ENCODE measurements around the gene NDUFC1. TPM values are rescaled to one million over a fixed set of nuclear protein-coding genes. Genes with fewer than 3 reads are reported as not detected.

The NDUFC1 gene
- total RNA-seq, 1 experiment from 2014 or later: 56.5 TPM

DNA sequence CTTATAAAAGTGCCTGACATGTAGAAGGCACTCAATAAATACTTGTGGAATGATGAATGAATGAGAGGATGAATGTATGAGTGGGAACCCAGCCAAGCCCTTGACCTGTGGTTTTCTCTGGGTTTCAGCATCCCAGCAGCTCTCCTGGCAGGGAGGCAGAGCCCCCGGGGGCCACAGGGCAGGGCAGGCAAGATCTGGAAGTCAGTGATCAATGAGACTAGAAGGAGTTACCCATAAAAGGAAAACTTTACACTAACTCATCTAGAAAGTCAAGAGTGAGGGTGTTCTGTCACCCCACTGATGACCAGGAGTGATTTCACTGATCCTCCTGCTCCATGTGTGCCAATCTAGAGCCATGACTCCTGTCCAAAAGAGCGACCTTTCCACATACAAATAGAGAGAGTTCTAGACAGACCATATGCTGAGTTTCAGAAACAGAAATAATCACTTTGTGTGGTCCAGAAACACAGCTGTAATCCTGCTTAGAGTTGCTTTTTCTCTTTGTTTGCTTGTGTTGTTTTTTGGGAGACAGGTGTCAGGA lies 59.7 kb downstream of the NDUFC1 start:
- H3K36me3 ChIP-seq (ENCODE audit: control insufficient read depth, insufficient read depth, low read length): no peaks in the 10 kb centered on the region
- in situ Hi-C loops (cut with HindIII; ENCODE audit: low pct_unique_long_range_greater_than_20kb, low sequenced_read_pairs) (no loop called here), intact Hi-C loops (cut with micrococcal nuclease; ENCODE audit: unreplicated experiment) (no loop called here)
- POLR2A ChIA-PET: no interaction called here
- no peak for ATAC-seq
- no peaks in the 10 kb centered on the region for H3K27me3 ChIP-seq (ENCODE audit: control insufficient read depth, insufficient read depth, low read length)
- DNase-seq (ENCODE audit: low read depth, low spot score): no peak
- peaks cover 3% of the 10 kb centered on the region; the same call in 1 of the 2 replicates for H3K9me3 ChIP-seq (ENCODE audit: control insufficient read depth, insufficient read depth, low read depth, low read length)
- no peak overlapping the region for H3K27ac ChIP-seq (ENCODE audit: low read length)
- H3K4me1 ChIP-seq (ENCODE audit: control insufficient read depth, insufficient read depth, low read length): no peaks in the 10 kb centered on the region
- TF ChIP-seq TCF7L2 (IDR thresholded peaks at IDR 0.05; ENCODE audit: low read depth, low read length): no peak
- TF ChIP-seq SIN3A (IDR thresholded peaks at IDR 0.05; ENCODE audit: borderline replicate concordance, insufficient read depth, low read depth, low read length): no peak
- TF ChIP-seq, protein P1, sequence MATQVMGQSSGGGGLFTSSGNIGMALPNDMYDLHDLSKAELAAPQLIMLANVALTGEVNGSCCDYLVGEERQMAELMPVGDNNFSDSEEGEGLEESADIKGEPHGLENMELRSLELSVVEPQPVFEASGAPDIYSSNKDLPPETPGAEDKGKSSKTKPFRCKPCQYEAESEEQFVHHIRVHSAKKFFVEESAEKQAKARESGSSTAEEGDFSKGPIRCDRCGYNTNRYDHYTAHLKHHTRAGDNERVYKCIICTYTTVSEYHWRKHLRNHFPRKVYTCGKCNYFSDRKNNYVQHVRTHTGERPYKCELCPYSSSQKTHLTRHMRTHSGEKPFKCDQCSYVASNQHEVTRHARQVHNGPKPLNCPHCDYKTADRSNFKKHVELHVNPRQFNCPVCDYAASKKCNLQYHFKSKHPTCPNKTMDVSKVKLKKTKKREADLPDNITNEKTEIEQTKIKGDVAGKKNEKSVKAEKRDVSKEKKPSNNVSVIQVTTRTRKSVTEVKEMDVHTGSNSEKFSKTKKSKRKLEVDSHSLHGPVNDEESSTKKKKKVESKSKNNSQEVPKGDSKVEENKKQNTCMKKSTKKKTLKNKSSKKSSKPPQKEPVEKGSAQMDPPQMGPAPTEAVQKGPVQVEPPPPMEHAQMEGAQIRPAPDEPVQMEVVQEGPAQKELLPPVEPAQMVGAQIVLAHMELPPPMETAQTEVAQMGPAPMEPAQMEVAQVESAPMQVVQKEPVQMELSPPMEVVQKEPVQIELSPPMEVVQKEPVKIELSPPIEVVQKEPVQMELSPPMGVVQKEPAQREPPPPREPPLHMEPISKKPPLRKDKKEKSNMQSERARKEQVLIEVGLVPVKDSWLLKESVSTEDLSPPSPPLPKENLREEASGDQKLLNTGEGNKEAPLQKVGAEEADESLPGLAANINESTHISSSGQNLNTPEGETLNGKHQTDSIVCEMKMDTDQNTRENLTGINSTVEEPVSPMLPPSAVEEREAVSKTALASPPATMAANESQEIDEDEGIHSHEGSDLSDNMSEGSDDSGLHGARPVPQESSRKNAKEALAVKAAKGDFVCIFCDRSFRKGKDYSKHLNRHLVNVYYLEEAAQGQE (IDR thresholded peaks at IDR 0.05; ENCODE audit: insufficient read depth in 1 of 2, low read depth in 2 of 2, low read length in 1 of 2): no peak
- TF ChIP-seq POLR2AphosphoS5 (IDR thresholded peaks at IDR 0.05; ENCODE audit: low read depth, low read length): no peak
- TF ChIP-seq, protein P2, sequence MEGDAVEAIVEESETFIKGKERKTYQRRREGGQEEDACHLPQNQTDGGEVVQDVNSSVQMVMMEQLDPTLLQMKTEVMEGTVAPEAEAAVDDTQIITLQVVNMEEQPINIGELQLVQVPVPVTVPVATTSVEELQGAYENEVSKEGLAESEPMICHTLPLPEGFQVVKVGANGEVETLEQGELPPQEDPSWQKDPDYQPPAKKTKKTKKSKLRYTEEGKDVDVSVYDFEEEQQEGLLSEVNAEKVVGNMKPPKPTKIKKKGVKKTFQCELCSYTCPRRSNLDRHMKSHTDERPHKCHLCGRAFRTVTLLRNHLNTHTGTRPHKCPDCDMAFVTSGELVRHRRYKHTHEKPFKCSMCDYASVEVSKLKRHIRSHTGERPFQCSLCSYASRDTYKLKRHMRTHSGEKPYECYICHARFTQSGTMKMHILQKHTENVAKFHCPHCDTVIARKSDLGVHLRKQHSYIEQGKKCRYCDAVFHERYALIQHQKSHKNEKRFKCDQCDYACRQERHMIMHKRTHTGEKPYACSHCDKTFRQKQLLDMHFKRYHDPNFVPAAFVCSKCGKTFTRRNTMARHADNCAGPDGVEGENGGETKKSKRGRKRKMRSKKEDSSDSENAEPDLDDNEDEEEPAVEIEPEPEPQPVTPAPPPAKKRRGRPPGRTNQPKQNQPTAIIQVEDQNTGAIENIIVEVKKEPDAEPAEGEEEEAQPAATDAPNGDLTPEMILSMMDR (IDR thresholded peaks at IDR 0.05): no peak
- H3K4me3 ChIP-seq (ENCODE audit: low read depth in 2 of 2, low read length in 2 of 2): no peak overlapping the region
- CTCF ChIA-PET: no interaction called here
- BruUV-seq (replicated peaks): no TSS peak

DNA sequence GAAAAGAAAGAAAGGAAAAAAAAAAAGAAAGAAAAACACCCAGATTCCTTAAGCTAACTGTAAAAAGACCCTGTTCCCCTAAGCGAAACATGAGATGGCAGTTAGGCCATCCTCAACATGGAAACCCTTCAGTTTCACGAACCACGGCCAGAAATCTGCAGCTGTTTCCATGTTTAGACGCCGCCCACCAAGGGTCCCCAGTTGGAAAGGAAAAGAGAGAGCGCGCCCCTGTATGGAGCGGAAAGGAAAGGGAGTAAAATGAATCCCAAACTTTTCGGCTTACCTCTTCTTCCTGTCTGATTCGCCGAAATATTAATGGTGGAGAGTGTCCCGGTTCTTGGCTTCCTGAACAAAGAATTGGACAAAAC lies 60.5 kb downstream of the NDUFC1 start:
- CTCF ChIA-PET: no interaction called here
- BruUV-seq (replicated peaks): no TSS peak
- DNase-seq (ENCODE audit: low read depth, low spot score) (no peak), ATAC-seq (no peak)
- Histone ChIP-seq H3K4me1 (ENCODE audit: control insufficient read depth, insufficient read depth, low read length) (no peaks in the 10 kb centered on the region), H3K27me3 (ENCODE audit: control insufficient read depth, insufficient read depth, low read length) (no peaks in the 10 kb centered on the region), H3K27ac (ENCODE audit: low read length) (no peak overlapping the region), H3K36me3 (ENCODE audit: control insufficient read depth, insufficient read depth, low read length) (no peaks in the 10 kb centered on the region), H3K9me3 (ENCODE audit: control insufficient read depth, insufficient read depth, low read depth, low read length) (peaks cover 3% of the 10 kb centered on the region; the same call in 1 of the 2 replicates), H3K4me3 (ENCODE audit: low read depth in 2 of 2, low read length in 2 of 2) (no peak overlapping the region)
- TF ChIP-seq TCF7L2 (IDR thresholded peaks at IDR 0.05; ENCODE audit: low read depth, low read length) (no peak), SIN3A (IDR thresholded peaks at IDR 0.05; ENCODE audit: borderline replicate concordance, insufficient read depth, low read depth, low read length) (no peak), POLR2AphosphoS5 (IDR thresholded peaks at IDR 0.05; ENCODE audit: low read depth, low read length) (no peak)
- TF ChIP-seq, protein P2 (IDR thresholded peaks at IDR 0.05): no peak
- intact Hi-C loops (cut with micrococcal nuclease; ENCODE audit: unreplicated experiment): no loop called here
- POLR2A ChIA-PET: no interaction called here
- in situ Hi-C loops (cut with HindIII; ENCODE audit: low pct_unique_long_range_greater_than_20kb, low sequenced_read_pairs): no loop called here

Data from Panc1 (cell line).